NCI-H146 treated with DMSO at 0.1 percent for 48 hours (cell line): ENCODE measurements around the gene EXOC4.

Source experiments
- DNase-seq: peaks from one replicate; lab custom pipeline; 2025; ENCODE audit not compliant: unreplicated experiment; lab: John Stamatoyannopoulos, UW

The EXOC4 gene

GRCh38 chr7:133482599-133482998, 229.7 kb downstream of the EXOC4 start:
- DNase-seq = no peak

GRCh38 chr7:133484086-133484485, 231.2 kb downstream of the EXOC4 start:
- DNase-seq = no peak

- DNase-seq = no peak
Measured at GRCh38 chr7:133489906-133490305, 237.0 kb downstream of the EXOC4 start.

- DNase-seq = no peak
Measured at GRCh38 chr7:133491201-133491691, 238.4 kb downstream of the EXOC4 start.

GRCh38 chr7:133491846-133492652, 239.2 kb downstream of the EXOC4 start:
- DNase-seq = no peak

GRCh38 chr7:133497061-133497460, 244.2 kb downstream of the EXOC4 start:
- no peak for DNase-seq

- DNase-seq = no peak
Measured at GRCh38 chr7:133501771-133502170, 248.9 kb downstream of the EXOC4 start.

GRCh38 chr7:133502498-133502897, 249.6 kb downstream of the EXOC4 start:
- DNase-seq = no peak

GRCh38 chr7:133502972-133503371, 250.1 kb downstream of the EXOC4 start:
- no peak for DNase-seq

GRCh38 chr7:133504825-133505224, 251.9 kb downstream of the EXOC4 start:
- DNase-seq = no peak

- no peak for DNase-seq
Measured at GRCh38 chr7:133509822-133510221, 256.9 kb downstream of the EXOC4 start.

GRCh38 chr7:133510326-133511055, 257.6 kb downstream of the EXOC4 start:
- DNase-seq = peak; percentile 57

- DNase-seq = no peak
Measured at GRCh38 chr7:133511252-133511651, 258.4 kb downstream of the EXOC4 start.

GRCh38 chr7:133511708-133512107, 258.8 kb downstream of the EXOC4 start:
- no peak for DNase-seq

- DNase-seq = no peak
Measured at GRCh38 chr7:133512560-133512959, 259.7 kb downstream of the EXOC4 start.

GRCh38 chr7:133513608-133514007, 260.7 kb downstream of the EXOC4 start:
- DNase-seq = no peak

GRCh38 chr7:133514551-133514950, 261.7 kb downstream of the EXOC4 start:
- DNase-seq = no peak

- DNase-seq = no peak
Measured at GRCh38 chr7:133517766-133518165, 264.9 kb downstream of the EXOC4 start.

- DNase-seq = no peak
Measured at GRCh38 chr7:133518718-133519117, 265.8 kb downstream of the EXOC4 start.

- no peak for DNase-seq
Measured at GRCh38 chr7:133520248-133520647, 267.4 kb downstream of the EXOC4 start.

GRCh38 chr7:133522501-133522900, 269.6 kb downstream of the EXOC4 start:
- DNase-seq = no peak

GRCh38 chr7:133528796-133529195, 275.9 kb downstream of the EXOC4 start:
- DNase-seq = no peak
